HepG2 (cell line): Measurements from ENCODE around the gene PIGO. TPM values are rescaled to one million over a fixed set of nuclear protein-coding genes. Genes with fewer than 3 reads are reported as not detected.

Source experiments
- BCLAF1 ChIP-seq: fragments of 450-650 bp; IDR thresholded peaks from 2 replicates; pipeline ENCODE4 v1.6.1; 2017; ENCODE audit warnings: mild to moderate bottlenecking
- CENPX ChIP-seq: sonication (generic); formaldehyde crosslinking; IDR thresholded peaks from 2 replicates; pipeline ENCODE4 v1.9.0; 2021; ENCODE audit warnings: mild to moderate bottlenecking, missing genetic modification reagents, moderate library complexity
- CHD2 ChIP-seq: IDR thresholded peaks from 2 replicates; pipeline ENCODE4 v1.6.1; 2011; ENCODE audit warnings: low read depth, low read length, improper control_type of control experiment
- DNMT3B ChIP-seq: conservative IDR thresholded peaks from 2 replicates; pipeline ENCODE4 v1.6.1; 2016; ENCODE audit warnings: missing biosample characterization, control low read depth
- E2F1 ChIP-seq: sonication (generic); formaldehyde crosslinking; IDR thresholded peaks from 2 replicates; pipeline ENCODE4 v1.5.0; 2020; ENCODE audit warnings: missing genetic modification reagents
- GMEB2 ChIP-seq: IDR thresholded peaks from 2 replicates; pipeline ENCODE4 v1.6.1; 2016; ENCODE audit warnings: missing biosample characterization, missing genetic modification reagents, low read depth
- JARID2 ChIP-seq: sonication (generic); formaldehyde crosslinking; IDR thresholded peaks from 2 replicates; pipeline ENCODE4 v1.8.1; 2023; ENCODE audit warnings: missing genetic modification reagents, inconsistent platforms; ENCODE audit not compliant: insufficient replicate concordance
- KDM2A ChIP-seq: sonication (generic); formaldehyde crosslinking; IDR thresholded peaks from 2 replicates; pipeline ENCODE4 v1.4.0; 2020; ENCODE audit warnings: low read depth, missing genetic modification reagents, borderline replicate concordance
- MYNN ChIP-seq: sonication (generic); formaldehyde crosslinking; IDR thresholded peaks from 2 replicates; pipeline ENCODE4 v1.4.0; 2020; ENCODE audit warnings: mild to moderate bottlenecking, low read depth, missing genetic modification reagents
- PRPF4 ChIP-seq: fragments of 200-400 bp; formaldehyde crosslinking; IDR thresholded peaks from 2 replicates; pipeline ENCODE4 v1.6.1; 2016; ENCODE audit warnings: low read length, low read depth; ENCODE audit not compliant: poor library complexity, severe bottlenecking
- SKIL ChIP-seq: sonication (generic); formaldehyde crosslinking; IDR thresholded peaks from 2 replicates; pipeline ENCODE4 v1.8.0; 2022; ENCODE audit warnings: missing genetic modification reagents, mild to moderate bottlenecking, moderate library complexity, borderline replicate concordance
- TRAFD1 ChIP-seq: sonication (generic); formaldehyde crosslinking; IDR thresholded peaks from 2 replicates; pipeline ENCODE4 v1.5.1; 2020; ENCODE audit warnings: missing genetic modification reagents, mild to moderate bottlenecking, borderline replicate concordance
- ZHX1 ChIP-seq: sonication (generic); formaldehyde crosslinking; IDR thresholded peaks from 2 replicates; pipeline ENCODE4 v1.8.1; 2022; ENCODE audit warnings: low read depth, mild to moderate bottlenecking, missing genetic modification reagents
- ZNF446 ChIP-seq: sonication (generic); formaldehyde crosslinking; IDR thresholded peaks from 2 replicates; pipeline ENCODE4 v1.5.0; 2020; ENCODE audit warnings: mild to moderate bottlenecking, missing genetic modification reagents
- ZNF543 ChIP-seq: sonication (generic); formaldehyde crosslinking; IDR thresholded peaks from 2 replicates; pipeline ENCODE4 v1.4.0; 2020; ENCODE audit warnings: mild to moderate bottlenecking, missing genetic modification reagents
- polyA plus RNA-seq, 8 experiments: library from polyadenylated mRNA; depleted of rRNA in 3 of 8; stranded (reverse) in 7 of 8; unstranded in 1 of 8; fragments of >200 nt; fragmentation: Illumina TruSeq in 4 of 8; extraction: Trizol in 4 of 8; gene quantifications; 2 replicates each; pipeline versions ENCODE4 v1.2.1 to v1.2.3, GENCODE V29; 2011 to 2016; ENCODE audit warnings: low read depth in 4 of 8, missing spikeins in 1 of 8, mixed read lengths in 1 of 8; ENCODE audit not compliant: insufficient read depth in 1 of 8
- total RNA-seq, 5 experiments: library from RNA; depleted of rRNA; stranded (reverse); fragments of >200 nt; fragmentation: Illumina TruSeq; extraction: Trizol; gene quantifications; 2 replicates each; pipeline ENCODE4 v1.2.3, GENCODE V29; 2016; ENCODE audit warnings: low read depth in 1 of 5

The PIGO gene
- total and polyA plus RNA-seq, 2 of the 13 experiments (the other 11 are each of a cell fraction or from before 2014, with no cell fraction given): 20.5 to 26.2 TPM

GRCh38 chr9:35072461-35073278, 23.7 kb downstream of the PIGO start, which contains the start of gene VCP (continued):
- no peak for TF ChIP-seq E2F1 (CRISPR knock-in tag)
- peak; percentile 73; the same call in 1 of the 2 replicates for TF ChIP-seq DNMT3B (CRISPR knock-in tag)
- peak; percentile 54; the same call in 1 of the 2 replicates for TF ChIP-seq CHD2
- TF ChIP-seq BCLAF1: no peak
- TF ChIP-seq TRAFD1: no peak
- no peak for TF ChIP-seq JARID2 (CRISPR knock-in tag)
- TF ChIP-seq ZNF446 (CRISPR knock-in tag): no peak
- TF ChIP-seq KDM2A (CRISPR knock-in tag): peak; percentile 84
- TF ChIP-seq SKIL (CRISPR knock-in tag): no peak
- TF ChIP-seq GMEB2 (CRISPR knock-in tag): 0 out of 2 replicates have a peak, but pooled peaks have one; percentile 45
- no peak for TF ChIP-seq CENPX (CRISPR knock-in tag)
- TF ChIP-seq ZHX1 (CRISPR knock-in tag): no peak; the same call in 1 of the 2 replicates
- TF ChIP-seq ZNF543: no peak
- peak; percentile 48; the same call in 1 of the 2 replicates for TF ChIP-seq MYNN (CRISPR knock-in tag)
- no peak for TF ChIP-seq PRPF4
